Measurements from ENCODE around the gene RPL36A. TPM values are rescaled to one million over a fixed set of nuclear protein-coding genes. Genes with fewer than 3 reads are reported as not detected.

Gene RPL36A
- 158 and 599 TPM in 2 replicates for total RNA-seq

GRCh38 chrX:101390664-101391525 lies at the start of gene RPL36A:
Gene RPL36A, plus strand, starts transcription at chrX:101391011. Its CDS starts 33 bp downstream, at chrX:101391044.

GRCh38 chrX:101348452-101349192 lies 42.2 kb upstream of the RPL36A start, which contains the start of gene TIMM8A:
Gene TIMM8A, minus strand, starts transcription at chrX:101348742. Its CDS starts 78 bp downstream, at chrX:101348664.

GRCh38 chrX:101385795-101386541 lies 4.8 kb upstream of the RPL36A start, which contains the start of gene BTK:
Gene BTK, minus strand, starts transcription at chrX:101386191. Its CDS starts 10,907 bp downstream, at chrX:101375284.

GRCh38 chrX:101407748-101408531 lies 17.1 kb downstream of the RPL36A start, which contains the start of the genes GLA and HNRNPH2:
Gene GLA, minus strand, starts transcription at chrX:101407925. Its CDS starts 22 bp downstream, at chrX:101407903.
Gene HNRNPH2, plus strand, starts transcription at chrX:101408222. Its CDS starts 3,767 bp downstream, at chrX:101411989.

Other genes starting within 250 kb of the RPL36A start
- under 0.01 and 0.11 TPM in 2 replicates for gene DRP2, start 171.2 kb upstream of the RPL36A start, total RNA-seq
- under 0.01 TPM in 1 of 2 replicates, not detected in the other for gene TAF7L, start 99.7 kb upstream of the RPL36A start, total RNA-seq
- gene TIMM8A, start 42.3 kb upstream of the RPL36A start, total RNA-seq = 2.8 and 3.9 TPM in 2 replicates
- gene BTK, start 4.8 kb upstream of the RPL36A start, total RNA-seq = not detected in 2 replicates
- gene GLA, start 16.9 kb downstream of the RPL36A start, total RNA-seq = 25.5 and 29.6 TPM in 2 replicates
- 56.8 and 66.7 TPM in 2 replicates for gene HNRNPH2, start 17.2 kb downstream of the RPL36A start, total RNA-seq
- gene ARMCX4, start 94.4 kb downstream of the RPL36A start, total RNA-seq = 5.2 and 7.1 TPM in 2 replicates
- 56.1 and 101 TPM in 2 replicates for gene ARMCX1, start 159.5 kb downstream of the RPL36A start, total RNA-seq
- gene ARMCX6, start 227.0 kb downstream of the RPL36A start, total RNA-seq = 23.4 and 44.4 TPM in 2 replicates
- gene ARMCX3, start 232.1 kb downstream of the RPL36A start, total RNA-seq = 55.4 and 65.2 TPM in 2 replicates

Data from placental epithelial cell (primary cell).